Measurements from ENCODE around the gene SLC16A1.

DNA sequence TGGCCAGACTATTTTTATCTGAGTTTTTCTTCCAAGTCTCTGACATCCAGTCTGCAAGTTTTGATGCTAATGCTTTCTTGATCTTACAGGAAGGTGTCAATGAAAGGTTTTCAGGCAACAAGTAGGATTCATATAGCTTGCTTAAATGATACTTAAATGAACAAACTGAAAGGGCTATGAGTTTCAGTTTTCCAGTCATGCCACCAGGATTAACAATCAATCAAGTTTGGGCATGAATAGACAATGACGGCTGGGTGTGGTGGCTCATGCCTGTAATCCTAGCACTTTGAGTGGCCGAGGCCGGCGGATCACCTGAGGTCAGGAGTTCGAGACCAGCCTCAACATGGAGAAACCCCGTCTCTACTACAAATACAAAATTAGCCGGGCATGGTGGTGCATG lies 34.3 kb upstream of the SLC16A1 start:
- TF ChIP-seq, protein P1, sequence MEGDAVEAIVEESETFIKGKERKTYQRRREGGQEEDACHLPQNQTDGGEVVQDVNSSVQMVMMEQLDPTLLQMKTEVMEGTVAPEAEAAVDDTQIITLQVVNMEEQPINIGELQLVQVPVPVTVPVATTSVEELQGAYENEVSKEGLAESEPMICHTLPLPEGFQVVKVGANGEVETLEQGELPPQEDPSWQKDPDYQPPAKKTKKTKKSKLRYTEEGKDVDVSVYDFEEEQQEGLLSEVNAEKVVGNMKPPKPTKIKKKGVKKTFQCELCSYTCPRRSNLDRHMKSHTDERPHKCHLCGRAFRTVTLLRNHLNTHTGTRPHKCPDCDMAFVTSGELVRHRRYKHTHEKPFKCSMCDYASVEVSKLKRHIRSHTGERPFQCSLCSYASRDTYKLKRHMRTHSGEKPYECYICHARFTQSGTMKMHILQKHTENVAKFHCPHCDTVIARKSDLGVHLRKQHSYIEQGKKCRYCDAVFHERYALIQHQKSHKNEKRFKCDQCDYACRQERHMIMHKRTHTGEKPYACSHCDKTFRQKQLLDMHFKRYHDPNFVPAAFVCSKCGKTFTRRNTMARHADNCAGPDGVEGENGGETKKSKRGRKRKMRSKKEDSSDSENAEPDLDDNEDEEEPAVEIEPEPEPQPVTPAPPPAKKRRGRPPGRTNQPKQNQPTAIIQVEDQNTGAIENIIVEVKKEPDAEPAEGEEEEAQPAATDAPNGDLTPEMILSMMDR (IDR thresholded peaks at IDR 0.05; ENCODE audit: low read depth, low read length), result no peak
- no peak for TF ChIP-seq EZH2phosphoT487 (IDR thresholded peaks at IDR 0.05; ENCODE audit: low read depth)
